Karpas-422 (cell line): ENCODE measurements around the gene AHNAK2. TPM values are rescaled to one million over a fixed set of nuclear protein-coding genes. Genes with fewer than 3 reads are reported as not detected.

Source experiments
- DNase-seq: peaks from one replicate; pipeline ENCODE4 v3.0.0-alpha.2; 2015
- H2AFZ ChIP-seq: fragments of 200-600 bp; sonication (generic); 2 replicates; pipeline ENCODE4 v1.6.1; 2014; ENCODE audit warnings: antibody characterized with exemption, low read length, mixed read lengths
- H3K27ac ChIP-seq: fragments of 200-600 bp; sonication (generic); 2 replicates; pipeline ENCODE4 v1.5.1; 2014; ENCODE audit warnings: mild to moderate bottlenecking, low read length, moderate library complexity
- H3K27me3 ChIP-seq: fragments of 200-600 bp; sonication (generic); 2 replicates; pipeline ENCODE4 v1.6.1; 2014; ENCODE audit warnings: low read length, mixed read lengths
- H3K36me3 ChIP-seq: fragments of 200-600 bp; sonication (generic); 2 replicates; pipeline ENCODE4 v1.6.1; 2014; ENCODE audit warnings: low read length, mixed read lengths; ENCODE audit not compliant: insufficient read depth
- H3K4me1 ChIP-seq: fragments of 200-600 bp; sonication (generic); 2 replicates; pipeline ENCODE4 v1.6.1; 2014; ENCODE audit warnings: mild to moderate bottlenecking, low read length, mixed read lengths
- H3K4me2 ChIP-seq: fragments of 200-600 bp; sonication (generic); 2 replicates; pipeline ENCODE4 v1.6.1; 2014; ENCODE audit warnings: low read length, low read depth, mild to moderate bottlenecking; ENCODE audit not compliant: poor library complexity, severe bottlenecking
- H3K4me3 ChIP-seq: fragments of 200-600 bp; sonication (generic); 2 replicates; pipeline ENCODE4 v1.5.1; 2014; ENCODE audit warnings: mild to moderate bottlenecking, antibody characterized with exemption, low read length, mixed read lengths
- H3K79me2 ChIP-seq: fragments of 200-600 bp; sonication (generic); 2 replicates; pipeline ENCODE4 v1.6.1; 2014; ENCODE audit warnings: mild to moderate bottlenecking, low read length, mixed read lengths
- H3K9ac ChIP-seq: fragments of 200-600 bp; sonication (generic); 2 replicates; pipeline ENCODE4 v1.6.0; 2014; ENCODE audit warnings: low read length
- H3K9me2 ChIP-seq: fragments of 200-600 bp; sonication (generic), shearing (Covaris generic); replicated peaks from 2 replicates; pipeline ENCODE4 v1.6.0; 2014; ENCODE audit warnings: mild to moderate bottlenecking, low read length, moderate library complexity; ENCODE audit not compliant: insufficient read depth
- H3K9me3 ChIP-seq: fragments of 300-700, 200-600 bp; sonication (generic); 2 replicates; pipeline ENCODE4 v1.6.1; 2014; ENCODE audit warnings: low read length, mixed read lengths
- H4K20me1 ChIP-seq: fragments of 200-600 bp; sonication (generic); 2 replicates; pipeline ENCODE4 v1.6.1; 2014; ENCODE audit warnings: mild to moderate bottlenecking, antibody characterized with exemption, low read length, low read depth; ENCODE audit not compliant: insufficient read depth
- total RNA-seq: library from RNA; depleted of rRNA; stranded (reverse); fragments of >200 nt; shearing (Covaris generic); gene quantifications from 2 replicates; pipeline ENCODE4 v1.2.3, GENCODE V29; 2014; ENCODE audit warnings: low replicate concordance

The AHNAK2 gene
- total RNA-seq, 1 experiment from 2014 or later, result not detected

GRCh38 chr14:104996032-104996431 lies 17.9 kb upstream of the AHNAK2 start:
- Histone ChIP-seq H3K4me2 (no peak overlapping the region), H3K4me1 (peaks cover 5% of the 10 kb centered on the region), H3K27ac (no peak overlapping the region), H3K79me2 (peaks cover 6% of the 10 kb centered on the region; the same call in 1 of the 2 replicates), H3K36me3 (peaks cover 13% of the 10 kb centered on the region), H3K9me3 (no peaks in the 10 kb centered on the region), H4K20me1 (peaks cover 6% of the 10 kb centered on the region; the same call in 1 of the 2 replicates), H3K9me2 (no peaks in the 10 kb centered on the region), H3K4me3 (no peak overlapping the region), H2AFZ (no peak overlapping the region), H3K9ac (no peak overlapping the region), H3K27me3 (no peaks in the 10 kb centered on the region)
- no peak for DNase-seq

- Histone ChIP-seq H3K4me3 (no peak overlapping the region), H3K27ac (no peak overlapping the region), H3K9ac (no peak overlapping the region), H3K4me1 (peaks cover 1% of the 10 kb centered on the region), H3K4me2 (no peak overlapping the region), H3K9me3 (no peaks in the 10 kb centered on the region), H4K20me1 (peaks cover 6% of the 10 kb centered on the region; the same call in 1 of the 2 replicates), H3K79me2 (peaks cover 2% of the 10 kb centered on the region; the same call in 1 of the 2 replicates), H3K9me2 (no peaks in the 10 kb centered on the region), H2AFZ (no peak overlapping the region), H3K27me3 (no peaks in the 10 kb centered on the region), H3K36me3 (peaks cover 7% of the 10 kb centered on the region)
- DNase-seq, result no peak
Observed at GRCh38 chr14:104994978-104995377, 16.8 kb upstream of the AHNAK2 start.

GRCh38 chr14:104993808-104994591 lies 15.8 kb upstream of the AHNAK2 start:
- Histone ChIP-seq H3K36me3 (no peaks in the 10 kb centered on the region), H3K27ac (no peak overlapping the region), H3K4me3 (no peak overlapping the region), H3K9ac (no peak overlapping the region), H3K4me1 (peaks cover 4% of the 10 kb centered on the region), H2AFZ (no peak overlapping the region), H3K9me3 (no peaks in the 10 kb centered on the region), H3K27me3 (no peaks in the 10 kb centered on the region), H3K79me2 (no peaks in the 10 kb centered on the region), H4K20me1 (peaks cover 6% of the 10 kb centered on the region; the same call in 1 of the 2 replicates), H3K9me2 (no peaks in the 10 kb centered on the region), H3K4me2 (no peak overlapping the region)
- DNase-seq, result no peak

GRCh38 chr14:104993306-104993705 lies 15.1 kb upstream of the AHNAK2 start:
- no peaks in the 10 kb centered on the region for H3K9me2 ChIP-seq
- no peaks in the 10 kb centered on the region for H3K9me3 ChIP-seq
- H3K4me2 ChIP-seq, result no peak overlapping the region
- H4K20me1 ChIP-seq, result peaks cover 6% of the 10 kb centered on the region; the same call in 1 of the 2 replicates
- no peak overlapping the region for H3K27ac ChIP-seq
- H3K4me1 ChIP-seq, result peaks cover 4% of the 10 kb centered on the region
- no peaks in the 10 kb centered on the region for H3K27me3 ChIP-seq
- H3K4me3 ChIP-seq, result no peak overlapping the region
- DNase-seq, result no peak
- H2AFZ ChIP-seq, result no peak overlapping the region
- no peaks in the 10 kb centered on the region for H3K79me2 ChIP-seq
- no peak overlapping the region for H3K9ac ChIP-seq
- no peaks in the 10 kb centered on the region for H3K36me3 ChIP-seq

GRCh38 chr14:104992501-104992900 lies 14.3 kb upstream of the AHNAK2 start:
- Histone ChIP-seq H3K27me3 (no peaks in the 10 kb centered on the region), H3K4me3 (no peak overlapping the region)
- no peak for DNase-seq

GRCh38 chr14:104991896-104992230 lies 13.7 kb upstream of the AHNAK2 start:
- H3K27ac ChIP-seq, result no peak overlapping the region
- H4K20me1 ChIP-seq, result peaks cover 9% of the 10 kb centered on the region; the same call in 1 of the 2 replicates
- peaks cover 4% of the 10 kb centered on the region for H3K4me1 ChIP-seq
- no peaks in the 10 kb centered on the region for H3K79me2 ChIP-seq
- H3K4me2 ChIP-seq, result no peak overlapping the region
- H2AFZ ChIP-seq, result no peak overlapping the region
- no peaks in the 10 kb centered on the region for H3K36me3 ChIP-seq
- no peak for DNase-seq
- no peak overlapping the region for H3K9ac ChIP-seq
- H3K9me3 ChIP-seq, result no peaks in the 10 kb centered on the region
- no peaks in the 10 kb centered on the region for H3K9me2 ChIP-seq
- no peak overlapping the region for H3K4me3 ChIP-seq
- no peaks in the 10 kb centered on the region for H3K27me3 ChIP-seq

More at GRCh38 chr14:104992501-104992900, 14.3 kb upstream of the AHNAK2 start:
- H3K27ac ChIP-seq, result no peak overlapping the region
- H4K20me1 ChIP-seq, result peaks cover 6% of the 10 kb centered on the region; the same call in 1 of the 2 replicates
- no peak overlapping the region for H3K9ac ChIP-seq
- no peak overlapping the region for H3K4me2 ChIP-seq
- no peaks in the 10 kb centered on the region for H3K9me3 ChIP-seq
- no peaks in the 10 kb centered on the region for H3K9me2 ChIP-seq
- H2AFZ ChIP-seq, result no peak overlapping the region
- H3K36me3 ChIP-seq, result no peaks in the 10 kb centered on the region
- H3K4me1 ChIP-seq, result peaks cover 4% of the 10 kb centered on the region
- no peaks in the 10 kb centered on the region for H3K79me2 ChIP-seq

- H3K36me3 ChIP-seq, result no peaks in the 10 kb centered on the region
- H3K4me2 ChIP-seq, result no peak overlapping the region
- no peak overlapping the region for H3K4me3 ChIP-seq
- H2AFZ ChIP-seq, result no peak overlapping the region
- H3K4me1 ChIP-seq, result peaks cover 12% of the 10 kb centered on the region
- H3K27ac ChIP-seq, result no peak overlapping the region
- no peaks in the 10 kb centered on the region for H3K79me2 ChIP-seq
- H4K20me1 ChIP-seq, result peaks cover 14% of the 10 kb centered on the region; the same call in 1 of the 2 replicates
- no peaks in the 10 kb centered on the region for H3K9me3 ChIP-seq
- DNase-seq, result no peak
- H3K9me2 ChIP-seq, result no peaks in the 10 kb centered on the region
- H3K9ac ChIP-seq, result peak overlapping the region; percentile 5; the same call in 1 of the 2 replicates
- H3K27me3 ChIP-seq, result no peaks in the 10 kb centered on the region
Observed at GRCh38 chr14:104989951-104990303, 11.8 kb upstream of the AHNAK2 start.

GRCh38 chr14:104989236-104989950 lies 11.2 kb upstream of the AHNAK2 start:
- Histone ChIP-seq H2AFZ (no peak overlapping the region), H3K36me3 (no peaks in the 10 kb centered on the region), H3K79me2 (no peaks in the 10 kb centered on the region), H3K4me2 (no peak overlapping the region), H4K20me1 (peaks cover 14% of the 10 kb centered on the region; the same call in 1 of the 2 replicates), H3K27me3 (no peaks in the 10 kb centered on the region), H3K4me1 (peaks cover 12% of the 10 kb centered on the region), H3K9ac (no peak overlapping the region; the same call in 1 of the 2 replicates), H3K9me2 (no peaks in the 10 kb centered on the region), H3K4me3 (no peak overlapping the region), H3K9me3 (no peaks in the 10 kb centered on the region), H3K27ac (no peak overlapping the region)
- no peak for DNase-seq
